HepG2 (cell line): Measurements from ENCODE around the gene ESYT2. TPM values are rescaled to one million over a fixed set of nuclear protein-coding genes. Genes with fewer than 3 reads are reported as not detected.

Experiments used
- EP300 ChIP-seq, 3 experiments: sonication (generic) in 1 of 3; formaldehyde crosslinking in 1 of 3; IDR thresholded peaks; 2 replicates each; pipeline versions ENCODE4 v1.5.1 to v1.6.1; 2011 to 2020; ENCODE audit warnings: low read depth in 2 of 3, low read length in 2 of 3, borderline replicate concordance in 1 of 3, improper control_type of control experiment in 1 of 3, mild to moderate bottlenecking in 1 of 3, missing genetic modification reagents in 1 of 3, moderate library complexity in 1 of 3
- GMEB2 ChIP-seq: IDR thresholded peaks from 2 replicates; pipeline ENCODE4 v1.6.1; 2016; ENCODE audit warnings: missing biosample characterization, missing genetic modification reagents, low read depth
- NFE2L1 ChIP-seq: sonication (generic); formaldehyde crosslinking; IDR thresholded peaks from 2 replicates; pipeline ENCODE4 v1.4.0; 2020; ENCODE audit warnings: missing genetic modification reagents, mild to moderate bottlenecking, borderline replicate concordance
- NR2F2 ChIP-seq: IDR thresholded peaks from 2 replicates; pipeline ENCODE4 v1.6.1; 2012; ENCODE audit warnings: low read depth, inconsistent platforms, borderline replicate concordance
- SNAPC2 ChIP-seq: sonication (generic); formaldehyde crosslinking; IDR thresholded peaks from 2 replicates; pipeline ENCODE4 v1.8.1; 2022; ENCODE audit warnings: mild to moderate bottlenecking, missing genetic modification reagents
- TRIM24 ChIP-seq: sonication (generic); formaldehyde crosslinking; IDR thresholded peaks from 2 replicates; pipeline ENCODE4 v1.8.0; 2022; ENCODE audit warnings: mild to moderate bottlenecking, missing genetic modification reagents
- ZNF432 ChIP-seq: sonication (generic); formaldehyde crosslinking; IDR thresholded peaks from 2 replicates; pipeline ENCODE4 v1.5.0; 2020; ENCODE audit warnings: missing genetic modification reagents, mild to moderate bottlenecking, borderline replicate concordance
- ZNF605 ChIP-seq: sonication (generic); formaldehyde crosslinking; IDR thresholded peaks from 2 replicates; pipeline ENCODE4 v1.8.0; 2022; ENCODE audit warnings: mild to moderate bottlenecking, missing genetic modification reagents
- polyA plus RNA-seq, 8 experiments: library from polyadenylated mRNA; depleted of rRNA in 3 of 8; stranded (reverse) in 7 of 8; unstranded in 1 of 8; fragments of >200 nt; fragmentation: Illumina TruSeq in 4 of 8; extraction: Trizol in 4 of 8; gene quantifications; 2 replicates each; pipeline versions ENCODE4 v1.2.1 to v1.2.3, GENCODE V29; 2011 to 2016; ENCODE audit warnings: low read depth in 4 of 8, missing spikeins in 1 of 8, mixed read lengths in 1 of 8; ENCODE audit not compliant: insufficient read depth in 1 of 8
- total RNA-seq, 5 experiments: library from RNA; depleted of rRNA; stranded (reverse); fragments of >200 nt; fragmentation: Illumina TruSeq; extraction: Trizol; gene quantifications; 2 replicates each; pipeline ENCODE4 v1.2.3, GENCODE V29; 2016; ENCODE audit warnings: low read depth in 1 of 5
- TF ChIP-seq, protein P1 (sequence below): sonication (generic); formaldehyde crosslinking; IDR thresholded peaks from 2 replicates; pipeline ENCODE4 v1.4.0; 2020; ENCODE audit warnings: low read depth, missing genetic modification reagents
- TF ChIP-seq, protein P2 (sequence below): sonication (generic); formaldehyde crosslinking; IDR thresholded peaks from 2 replicates; pipeline ENCODE4 v1.5.0; 2020; ENCODE audit warnings: missing genetic modification reagents
- TF ChIP-seq, protein P3 (sequence below): sonication (generic); formaldehyde crosslinking; IDR thresholded peaks from 2 replicates; pipeline ENCODE4 v1.4.0; 2020; ENCODE audit warnings: missing genetic modification reagents, borderline replicate concordance
- TF ChIP-seq, protein P4 (sequence below): sonication (generic); formaldehyde crosslinking; IDR thresholded peaks from 2 replicates; pipeline ENCODE4 v1.4.0; 2020; ENCODE audit warnings: missing genetic modification reagents, mild to moderate bottlenecking, borderline replicate concordance

The ESYT2 gene
- total and polyA plus RNA-seq, 2 of the 13 experiments (the other 11 are each of a cell fraction or from before 2014, with no cell fraction given) = 28.5 to 37.3 TPM

- no peak for TF ChIP-seq NR2F2
- TF ChIP-seq TRIM24 (CRISPR knock-in tag) = no peak
- TF ChIP-seq, protein P1, sequence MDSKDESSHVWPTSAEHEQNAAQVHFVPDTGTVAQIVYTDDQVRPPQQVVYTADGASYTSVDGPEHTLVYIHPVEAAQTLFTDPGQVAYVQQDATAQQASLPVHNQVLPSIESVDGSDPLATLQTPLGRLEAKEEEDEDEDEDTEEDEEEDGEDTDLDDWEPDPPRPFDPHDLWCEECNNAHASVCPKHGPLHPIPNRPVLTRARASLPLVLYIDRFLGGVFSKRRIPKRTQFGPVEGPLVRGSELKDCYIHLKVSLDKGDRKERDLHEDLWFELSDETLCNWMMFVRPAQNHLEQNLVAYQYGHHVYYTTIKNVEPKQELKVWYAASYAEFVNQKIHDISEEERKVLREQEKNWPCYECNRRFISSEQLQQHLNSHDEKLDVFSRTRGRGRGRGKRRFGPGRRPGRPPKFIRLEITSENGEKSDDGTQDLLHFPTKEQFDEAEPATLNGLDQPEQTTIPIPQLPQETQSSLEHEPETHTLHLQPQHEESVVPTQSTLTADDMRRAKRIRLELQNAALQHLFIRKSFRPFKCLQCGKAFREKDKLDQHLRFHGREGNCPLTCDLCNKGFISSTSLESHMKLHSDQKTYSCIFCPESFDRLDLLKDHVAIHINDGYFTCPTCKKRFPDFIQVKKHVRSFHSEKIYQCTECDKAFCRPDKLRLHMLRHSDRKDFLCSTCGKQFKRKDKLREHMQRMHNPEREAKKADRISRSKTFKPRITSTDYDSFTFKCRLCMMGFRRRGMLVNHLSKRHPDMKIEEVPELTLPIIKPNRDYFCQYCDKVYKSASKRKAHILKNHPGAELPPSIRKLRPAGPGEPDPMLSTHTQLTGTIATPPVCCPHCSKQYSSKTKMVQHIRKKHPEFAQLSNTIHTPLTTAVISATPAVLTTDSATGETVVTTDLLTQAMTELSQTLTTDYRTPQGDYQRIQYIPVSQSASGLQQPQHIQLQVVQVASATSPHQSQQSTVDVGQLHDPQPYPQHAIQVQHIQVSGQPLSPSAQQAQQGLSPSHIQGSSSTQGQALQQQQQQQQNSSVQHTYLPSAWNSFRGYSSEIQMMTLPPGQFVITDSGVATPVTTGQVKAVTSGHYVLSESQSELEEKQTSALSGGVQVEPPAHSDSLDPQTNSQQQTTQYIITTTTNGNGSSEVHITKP (CRISPR knock-in tag) = peak; percentile 63; the same call in 1 of the 2 replicates
- TF ChIP-seq, protein P2, sequence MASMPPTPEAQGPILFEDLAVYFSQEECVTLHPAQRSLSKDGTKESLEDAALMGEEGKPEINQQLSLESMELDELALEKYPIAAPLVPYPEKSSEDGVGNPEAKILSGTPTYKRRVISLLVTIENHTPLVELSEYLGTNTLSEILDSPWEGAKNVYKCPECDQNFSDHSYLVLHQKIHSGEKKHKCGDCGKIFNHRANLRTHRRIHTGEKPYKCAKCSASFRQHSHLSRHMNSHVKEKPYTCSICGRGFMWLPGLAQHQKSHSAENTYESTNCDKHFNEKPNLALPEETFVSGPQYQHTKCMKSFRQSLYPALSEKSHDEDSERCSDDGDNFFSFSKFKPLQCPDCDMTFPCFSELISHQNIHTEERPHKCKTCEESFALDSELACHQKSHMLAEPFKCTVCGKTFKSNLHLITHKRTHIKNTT (CRISPR knock-in tag) = no peak
- TF ChIP-seq NFE2L1 (CRISPR knock-in tag) = no peak
- TF ChIP-seq ZNF432 = no peak
- TF ChIP-seq ZNF605 (CRISPR knock-in tag) = peak; percentile 70; the same call in 1 of the 2 replicates
- TF ChIP-seq, protein P3, sequence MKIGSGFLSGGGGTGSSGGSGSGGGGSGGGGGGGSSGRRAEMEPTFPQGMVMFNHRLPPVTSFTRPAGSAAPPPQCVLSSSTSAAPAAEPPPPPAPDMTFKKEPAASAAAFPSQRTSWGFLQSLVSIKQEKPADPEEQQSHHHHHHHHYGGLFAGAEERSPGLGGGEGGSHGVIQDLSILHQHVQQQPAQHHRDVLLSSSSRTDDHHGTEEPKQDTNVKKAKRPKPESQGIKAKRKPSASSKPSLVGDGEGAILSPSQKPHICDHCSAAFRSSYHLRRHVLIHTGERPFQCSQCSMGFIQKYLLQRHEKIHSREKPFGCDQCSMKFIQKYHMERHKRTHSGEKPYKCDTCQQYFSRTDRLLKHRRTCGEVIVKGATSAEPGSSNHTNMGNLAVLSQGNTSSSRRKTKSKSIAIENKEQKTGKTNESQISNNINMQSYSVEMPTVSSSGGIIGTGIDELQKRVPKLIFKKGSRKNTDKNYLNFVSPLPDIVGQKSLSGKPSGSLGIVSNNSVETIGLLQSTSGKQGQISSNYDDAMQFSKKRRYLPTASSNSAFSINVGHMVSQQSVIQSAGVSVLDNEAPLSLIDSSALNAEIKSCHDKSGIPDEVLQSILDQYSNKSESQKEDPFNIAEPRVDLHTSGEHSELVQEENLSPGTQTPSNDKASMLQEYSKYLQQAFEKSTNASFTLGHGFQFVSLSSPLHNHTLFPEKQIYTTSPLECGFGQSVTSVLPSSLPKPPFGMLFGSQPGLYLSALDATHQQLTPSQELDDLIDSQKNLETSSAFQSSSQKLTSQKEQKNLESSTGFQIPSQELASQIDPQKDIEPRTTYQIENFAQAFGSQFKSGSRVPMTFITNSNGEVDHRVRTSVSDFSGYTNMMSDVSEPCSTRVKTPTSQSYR = peak; percentile 27; the same call in 1 of the 2 replicates
- TF ChIP-seq SNAPC2 (CRISPR knock-in tag) = no peak
- TF ChIP-seq, protein P4, sequence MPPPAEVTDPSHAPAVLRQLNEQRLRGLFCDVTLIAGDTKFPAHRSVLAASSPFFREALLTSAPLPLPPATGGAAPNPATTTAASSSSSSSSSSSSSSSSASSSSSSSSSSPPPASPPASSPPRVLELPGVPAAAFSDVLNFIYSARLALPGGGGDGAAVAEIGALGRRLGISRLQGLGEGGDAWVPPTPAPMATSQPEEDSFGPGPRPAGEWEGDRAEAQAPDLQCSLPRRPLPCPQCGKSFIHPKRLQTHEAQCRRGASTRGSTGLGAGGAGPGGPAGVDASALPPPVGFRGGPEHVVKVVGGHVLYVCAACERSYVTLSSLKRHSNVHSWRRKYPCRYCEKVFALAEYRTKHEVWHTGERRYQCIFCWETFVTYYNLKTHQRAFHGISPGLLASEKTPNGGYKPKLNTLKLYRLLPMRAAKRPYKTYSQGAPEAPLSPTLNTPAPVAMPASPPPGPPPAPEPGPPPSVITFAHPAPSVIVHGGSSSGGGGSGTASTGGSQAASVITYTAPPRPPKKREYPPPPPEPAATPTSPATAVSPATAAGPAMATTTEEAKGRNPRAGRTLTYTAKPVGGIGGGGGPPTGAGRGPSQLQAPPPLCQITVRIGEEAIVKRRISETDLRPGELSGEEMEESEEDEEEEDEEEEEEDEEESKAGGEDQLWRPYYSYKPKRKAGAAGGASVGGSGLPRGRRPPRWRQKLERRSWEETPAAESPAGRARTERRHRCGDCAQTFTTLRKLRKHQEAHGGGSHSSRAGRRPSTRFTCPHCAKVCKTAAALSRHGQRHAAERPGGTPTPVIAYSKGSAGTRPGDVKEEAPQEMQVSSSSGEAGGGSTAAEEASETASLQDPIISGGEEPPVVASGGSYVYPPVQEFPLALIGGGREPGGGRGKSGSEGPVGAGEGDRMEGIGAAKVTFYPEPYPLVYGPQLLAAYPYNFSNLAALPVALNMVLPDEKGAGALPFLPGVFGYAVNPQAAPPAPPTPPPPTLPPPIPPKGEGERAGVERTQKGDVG = no peak
- TF ChIP-seq EP300 (IDR thresholded peaks at IDR 0.05; ENCODE audit: low read depth in 2 of 2, low read length in 2 of 2) = peak in 1 of 2 experiments; percentile 24; a peak in 1 of 4 replicates
- TF ChIP-seq EP300 (CRISPR knock-in tag; IDR thresholded peaks at IDR 0.05; ENCODE audit: borderline replicate concordance) = no peak
- TF ChIP-seq GMEB2 (CRISPR knock-in tag) = no peak
These were observed 36.2 kb upstream of the ESYT2 start (continued) for GRCh38 chr7:158865462-158865922.
